GM12872 (cell line): ENCODE data around the gene DOK5.

ENCODE experiments used
- TF ChIP-seq, protein P1 (sequence below): IDR thresholded peaks from 3 replicates; pipeline ENCODE4 v1.5.1; 2011; ENCODE audit warnings: low read depth, mild to moderate bottlenecking, low read length, moderate library complexity; ENCODE audit not compliant: insufficient read depth

Gene DOK5

GRCh38 chr20:54651252-54651651 lies 175.9 kb downstream of the DOK5 start:
- TF ChIP-seq, protein P1, sequence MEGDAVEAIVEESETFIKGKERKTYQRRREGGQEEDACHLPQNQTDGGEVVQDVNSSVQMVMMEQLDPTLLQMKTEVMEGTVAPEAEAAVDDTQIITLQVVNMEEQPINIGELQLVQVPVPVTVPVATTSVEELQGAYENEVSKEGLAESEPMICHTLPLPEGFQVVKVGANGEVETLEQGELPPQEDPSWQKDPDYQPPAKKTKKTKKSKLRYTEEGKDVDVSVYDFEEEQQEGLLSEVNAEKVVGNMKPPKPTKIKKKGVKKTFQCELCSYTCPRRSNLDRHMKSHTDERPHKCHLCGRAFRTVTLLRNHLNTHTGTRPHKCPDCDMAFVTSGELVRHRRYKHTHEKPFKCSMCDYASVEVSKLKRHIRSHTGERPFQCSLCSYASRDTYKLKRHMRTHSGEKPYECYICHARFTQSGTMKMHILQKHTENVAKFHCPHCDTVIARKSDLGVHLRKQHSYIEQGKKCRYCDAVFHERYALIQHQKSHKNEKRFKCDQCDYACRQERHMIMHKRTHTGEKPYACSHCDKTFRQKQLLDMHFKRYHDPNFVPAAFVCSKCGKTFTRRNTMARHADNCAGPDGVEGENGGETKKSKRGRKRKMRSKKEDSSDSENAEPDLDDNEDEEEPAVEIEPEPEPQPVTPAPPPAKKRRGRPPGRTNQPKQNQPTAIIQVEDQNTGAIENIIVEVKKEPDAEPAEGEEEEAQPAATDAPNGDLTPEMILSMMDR: no peak

- TF ChIP-seq, protein P1: no peak
These were observed 179.1 kb downstream of the DOK5 start for GRCh38 chr20:54654450-54654849.

- TF ChIP-seq, protein P1: no peak
These were observed 182.0 kb downstream of the DOK5 start for GRCh38 chr20:54657268-54657826.

GRCh38 chr20:54658525-54658924 lies 183.1 kb downstream of the DOK5 start:
- TF ChIP-seq, protein P1: no peak

DNA sequence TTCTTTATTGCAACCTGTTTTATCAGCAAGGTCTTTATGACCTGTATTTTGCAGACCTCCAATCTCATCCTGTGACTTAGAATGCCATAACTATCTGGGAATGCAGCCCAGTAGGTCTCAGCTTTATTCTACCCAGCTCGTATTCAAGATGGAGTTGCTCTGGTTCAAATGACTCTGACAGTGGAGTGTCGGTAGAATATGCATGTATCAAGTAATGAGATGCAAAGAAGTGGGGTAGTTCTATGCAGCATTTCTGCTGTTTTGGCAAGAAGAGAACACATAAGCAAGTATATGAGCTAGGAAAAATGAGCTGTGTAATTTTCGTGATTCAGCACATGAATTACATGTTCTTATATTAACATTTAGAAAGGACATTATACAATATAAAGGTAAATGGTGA lies 185.9 kb downstream of the DOK5 start:
- TF ChIP-seq, protein P1: no peak

- TF ChIP-seq, protein P1: no peak
These were observed 186.6 kb downstream of the DOK5 start for GRCh38 chr20:54661880-54662465.

DNA sequence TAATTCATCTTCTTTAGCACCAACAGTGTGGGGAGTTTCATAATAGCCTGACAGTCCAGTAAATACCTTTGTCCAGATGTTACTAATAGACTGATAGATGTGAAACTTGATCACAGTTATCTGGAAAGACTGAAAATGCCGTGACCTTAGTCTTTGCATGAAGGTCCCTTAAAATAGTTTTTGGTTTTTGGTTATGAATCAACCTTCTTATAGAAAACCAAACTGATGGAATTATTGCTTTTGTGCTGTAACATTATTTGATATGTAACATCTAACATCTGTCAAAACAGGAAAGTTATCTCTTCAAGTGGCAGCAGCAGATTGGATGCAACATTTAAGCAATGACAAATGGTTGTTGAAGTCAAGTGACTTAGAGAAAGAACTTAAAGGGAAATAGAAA lies 190.4 kb downstream of the DOK5 start:
- TF ChIP-seq, protein P1: no peak
